Ramos (cell line): ENCODE results near the gene CAV2.

Experiments used
- in situ Hi-C: fragments of 300-500 bp; cut with MboI; formaldehyde crosslinking; loops from one replicate; pipeline ENCODE4 v1.14.3; 2022; ENCODE audit warnings: low sequenced_read_pairs; ENCODE audit not compliant: unreplicated experiment

Gene CAV2

DNA sequence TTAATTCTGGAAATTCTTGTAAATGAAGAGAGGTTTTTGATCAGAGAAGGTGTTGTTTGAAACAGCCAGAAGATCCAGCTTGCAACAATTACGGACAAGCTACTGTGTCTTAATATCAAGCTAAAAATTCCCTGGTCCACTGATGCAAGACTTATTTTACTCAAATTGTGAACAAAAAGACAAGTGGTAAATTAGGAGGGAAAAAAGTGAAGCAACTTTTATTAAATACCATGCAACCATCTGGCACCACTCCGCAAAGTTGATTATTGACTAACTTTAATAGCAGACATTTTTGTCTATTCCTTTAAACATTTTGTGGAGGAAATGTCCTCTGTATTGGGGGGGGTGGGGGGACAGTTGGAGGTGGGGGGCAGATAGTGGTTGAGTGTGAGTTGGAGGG lies 5.1 kb upstream of the CAV2 start:
- in situ Hi-C loops = no loop called here

DNA sequence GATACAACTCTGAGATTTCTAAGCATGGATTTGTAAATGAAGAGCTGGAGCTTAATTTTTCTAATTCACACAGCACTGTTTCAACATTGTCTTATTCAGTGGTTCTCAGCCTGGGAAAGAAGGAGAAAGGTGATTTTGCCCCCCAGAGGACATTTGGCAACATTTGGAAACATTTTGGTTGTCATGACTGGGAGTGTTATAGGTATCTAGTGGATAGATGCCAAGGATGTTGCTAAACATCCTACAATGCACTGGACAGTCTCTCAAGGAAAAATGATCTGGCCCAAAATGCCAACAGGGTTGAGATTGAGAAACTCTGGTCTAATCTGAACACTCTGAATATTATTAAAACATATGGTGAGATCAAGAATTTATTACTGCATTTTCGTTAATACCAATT lies 3.8 kb upstream of the CAV2 start:
- in situ Hi-C loops = no loop called here

DNA sequence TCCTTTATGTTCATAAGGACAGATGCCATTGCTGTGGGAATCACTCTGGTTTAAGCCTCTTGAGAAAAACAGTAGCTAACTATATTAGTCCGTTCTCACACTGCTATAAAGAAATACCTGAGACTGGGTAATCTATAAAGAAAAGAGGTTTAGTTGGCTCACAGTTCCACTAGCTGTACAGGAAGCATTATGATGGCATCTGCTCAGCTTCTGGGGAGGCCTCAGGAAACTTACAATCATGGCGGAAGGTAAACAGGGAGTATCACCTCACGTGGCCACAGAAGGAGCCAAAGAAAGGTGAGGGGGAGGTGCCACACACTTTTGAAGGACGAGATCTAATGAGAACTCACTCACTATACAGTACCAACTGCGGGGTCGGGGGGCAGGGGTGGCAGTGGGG lies 2.9 kb upstream of the CAV2 start:
- in situ Hi-C loops = no loop called here

DNA sequence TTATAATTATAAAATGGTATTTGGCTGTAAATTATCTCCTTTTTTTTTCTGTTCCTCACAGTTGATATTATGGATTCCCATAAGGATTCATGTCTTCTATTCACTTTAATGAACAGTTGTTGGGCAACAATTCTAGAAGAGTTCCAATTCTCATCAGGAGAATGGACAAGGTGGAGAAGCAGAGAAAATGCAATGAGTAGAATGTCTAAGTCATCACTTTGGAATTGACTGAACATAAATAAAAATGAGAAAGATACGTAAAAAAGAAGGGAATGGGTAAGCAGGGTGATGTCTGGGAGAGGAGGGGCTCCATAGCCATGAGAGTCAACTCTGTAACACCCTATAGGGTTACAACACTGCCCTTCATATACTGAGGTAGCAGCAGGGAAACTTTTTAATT lies 1.8 kb upstream of the CAV2 start:
- in situ Hi-C loops = no loop called here

DNA sequence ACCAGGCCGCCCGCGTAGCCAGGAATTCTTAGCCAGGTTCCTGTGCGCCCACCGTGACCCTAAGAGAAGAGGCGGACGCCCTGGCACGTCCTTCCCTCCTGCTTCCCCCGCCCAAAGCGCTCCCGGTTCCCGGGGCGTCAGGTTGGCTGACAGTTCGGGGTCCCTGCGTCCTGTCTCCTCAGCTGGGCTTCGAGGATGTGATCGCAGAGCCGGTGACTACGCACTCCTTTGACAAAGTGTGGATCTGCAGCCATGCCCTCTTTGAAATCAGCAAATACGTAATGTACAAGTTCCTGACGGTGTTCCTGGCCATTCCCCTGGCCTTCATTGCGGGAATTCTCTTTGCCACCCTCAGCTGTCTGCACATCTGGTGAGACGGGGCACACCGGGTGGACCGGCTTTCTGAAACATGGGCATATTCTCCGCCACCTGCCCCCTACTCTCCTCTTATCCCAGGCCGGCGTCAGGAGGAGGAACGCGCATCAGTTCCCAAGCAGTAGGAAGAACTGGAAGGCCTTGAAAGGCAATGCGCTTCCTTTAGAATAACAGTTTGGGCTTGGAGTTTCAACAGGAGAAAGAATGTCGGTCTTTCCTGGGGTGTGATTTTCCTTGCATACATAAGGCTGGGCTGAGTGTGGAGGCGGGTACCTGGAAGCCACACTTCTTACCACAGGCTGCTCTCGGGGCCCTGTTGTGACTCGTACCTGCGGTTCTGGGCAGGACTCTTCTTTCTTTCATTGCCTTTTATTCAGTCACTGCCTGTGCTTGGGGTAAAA lies 728 bp downstream of the CAV2 start:
- in situ Hi-C loops = no loop called here

DNA sequence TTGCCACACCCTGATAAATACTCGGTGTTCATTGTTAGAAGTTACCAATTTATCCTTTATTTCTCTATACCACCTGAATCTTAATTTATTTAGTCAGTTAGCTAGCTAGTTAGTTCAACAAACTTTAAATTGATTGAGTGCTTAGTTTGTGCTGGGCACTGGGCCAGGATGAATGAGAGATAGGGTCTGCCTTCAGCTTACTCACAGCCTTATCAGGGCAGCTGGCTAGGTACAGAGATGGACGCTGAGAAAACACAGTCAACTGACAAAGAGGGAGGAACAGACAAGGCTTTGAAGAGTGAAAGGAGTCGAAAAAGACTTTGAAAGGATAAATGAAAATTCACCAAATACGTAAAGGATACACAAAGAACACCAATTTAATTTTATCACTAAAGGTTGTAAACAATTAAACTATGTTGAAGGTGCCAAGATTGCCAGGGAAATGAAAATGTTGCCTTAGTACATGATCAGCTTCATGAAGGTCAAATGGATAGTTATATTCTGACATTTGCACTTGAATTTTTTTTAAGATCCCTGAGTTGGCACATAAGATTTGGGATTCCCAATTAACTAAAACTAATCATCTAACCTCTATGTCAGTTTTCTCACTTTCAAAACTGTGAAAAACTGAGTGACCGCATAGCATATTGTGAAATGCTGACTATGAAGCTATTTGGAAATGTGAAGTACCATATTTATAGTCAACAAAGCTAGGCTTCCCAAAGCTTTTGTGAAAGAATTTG lies 2.1 kb downstream of the CAV2 start:
- in situ Hi-C loops = no loop called here

DNA sequence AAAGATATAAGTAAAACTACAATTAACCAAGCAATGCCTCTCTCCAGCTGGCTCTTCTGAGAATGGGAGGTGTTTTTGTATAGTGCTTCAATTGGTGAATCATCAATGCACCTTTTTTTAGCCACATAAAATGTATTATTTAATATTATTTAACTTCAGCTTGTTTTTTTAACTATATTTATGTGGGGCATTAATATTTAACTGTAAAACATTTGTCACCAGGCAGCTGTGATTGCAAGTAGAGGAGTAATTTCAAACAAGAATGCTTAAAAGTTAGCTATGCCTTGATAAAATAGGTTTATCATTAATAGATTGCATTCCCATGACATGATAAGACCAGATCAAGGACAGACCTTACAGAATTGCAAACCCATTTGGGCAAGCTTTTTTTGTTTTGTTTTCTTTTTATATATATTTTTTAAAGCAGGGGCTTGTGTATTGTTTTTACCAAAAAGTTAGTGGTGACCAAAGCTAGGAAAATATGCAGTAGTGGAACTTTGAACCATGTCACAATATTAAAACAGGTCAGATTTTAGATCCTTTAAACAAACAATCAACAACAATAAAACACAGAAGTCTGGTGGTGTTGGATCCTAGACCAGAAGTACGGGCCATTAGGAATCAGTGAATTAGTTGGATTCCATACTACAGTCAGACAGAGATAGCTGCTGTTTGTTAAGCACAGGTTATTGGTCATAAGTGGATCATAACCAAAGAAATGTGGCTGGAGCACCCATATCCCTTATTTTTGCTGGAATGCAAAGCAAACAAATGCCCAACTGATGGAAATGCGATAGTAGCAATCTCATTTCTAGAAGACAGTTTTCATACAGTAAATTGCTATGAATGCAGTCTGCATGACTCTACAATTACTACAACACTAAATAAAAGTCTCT lies 2.9 kb downstream of the CAV2 start:
- in situ Hi-C loops = no loop called here

DNA sequence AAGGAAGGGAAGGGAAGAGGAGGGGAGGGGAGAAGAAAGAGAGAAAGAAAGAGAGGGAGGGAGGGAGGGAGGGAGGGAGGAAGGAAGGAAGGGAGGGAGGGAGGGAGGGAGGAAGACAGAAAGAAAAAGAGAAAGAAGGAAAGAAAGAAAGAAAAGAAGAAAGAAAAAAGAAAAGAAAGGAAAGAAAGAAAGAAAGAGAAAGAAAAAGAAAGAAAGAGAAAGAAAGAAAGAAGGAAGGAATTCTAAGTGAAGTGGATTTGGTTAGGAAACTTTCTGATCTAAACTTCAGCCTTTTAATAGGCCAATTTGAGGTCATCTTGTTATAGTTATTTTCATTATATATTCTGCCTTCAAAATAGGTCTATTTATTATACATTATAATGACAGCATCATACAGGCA lies 4.3 kb downstream of the CAV2 start:
- in situ Hi-C loops = no loop called here

DNA sequence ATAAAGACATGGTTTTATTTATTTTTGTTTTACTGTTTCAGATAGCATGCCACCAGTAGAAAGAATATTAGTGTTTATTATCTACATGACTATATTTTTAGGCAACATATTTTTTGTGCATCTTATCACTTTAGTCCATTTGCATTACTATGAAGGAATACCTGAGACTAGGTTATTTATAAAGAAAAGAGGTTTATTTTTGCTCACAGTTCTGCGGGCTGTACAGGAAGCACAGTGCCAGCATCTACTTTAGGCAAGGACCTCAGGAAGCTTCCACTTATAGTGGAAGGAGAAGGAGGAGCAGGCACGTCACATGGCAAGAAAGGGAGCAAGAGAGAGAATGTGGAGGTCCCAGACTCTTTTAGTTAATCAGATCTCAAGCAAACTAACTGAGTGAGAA lies 5.7 kb downstream of the CAV2 start:
- in situ Hi-C loops = no loop called here

DNA sequence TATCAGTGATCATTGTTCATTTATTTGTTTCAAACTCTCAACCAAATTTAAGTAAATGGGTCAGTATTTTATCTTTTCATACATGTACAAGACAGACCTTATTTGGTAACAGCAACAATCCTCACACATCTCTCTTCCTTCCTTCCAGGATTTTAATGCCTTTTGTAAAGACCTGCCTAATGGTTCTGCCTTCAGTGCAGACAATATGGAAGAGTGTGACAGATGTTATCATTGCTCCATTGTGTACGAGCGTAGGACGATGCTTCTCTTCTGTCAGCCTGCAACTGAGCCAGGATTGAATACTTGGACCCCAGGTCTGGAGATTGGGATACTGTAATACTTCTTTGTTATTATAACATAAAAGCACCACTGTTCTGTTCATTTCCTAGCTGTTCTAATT lies 6.3 kb downstream of the CAV2 start:
- in situ Hi-C loops = no loop called here

DNA sequence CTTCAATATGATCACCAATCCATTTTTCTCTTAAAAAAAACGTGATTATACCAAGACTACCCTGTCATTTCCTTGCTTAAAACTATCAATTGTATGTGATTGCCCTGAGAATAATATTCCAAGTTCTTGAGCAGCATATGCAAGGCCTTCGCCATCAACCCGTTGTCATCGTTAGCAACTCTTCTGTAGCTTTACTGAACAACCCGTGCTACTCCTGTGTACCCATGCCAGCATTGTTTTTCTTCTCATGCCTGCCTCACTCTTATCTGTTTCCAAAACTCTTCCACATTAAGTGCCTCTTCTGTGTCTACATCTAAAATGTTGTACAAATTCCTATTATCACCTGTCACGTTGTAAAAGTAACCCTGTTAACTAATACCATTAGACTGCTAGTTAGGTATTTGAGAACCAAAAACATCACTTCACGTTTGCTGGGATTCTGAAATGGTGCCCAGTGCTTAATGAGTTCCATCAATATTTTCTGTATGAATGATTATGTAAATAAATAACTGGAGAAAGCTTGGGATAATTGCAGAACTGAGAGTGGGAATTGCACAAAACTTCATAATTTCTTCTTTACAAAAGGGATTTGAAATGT lies 10.5 kb downstream of the CAV2 start:
- in situ Hi-C loops = no loop called here

DNA sequence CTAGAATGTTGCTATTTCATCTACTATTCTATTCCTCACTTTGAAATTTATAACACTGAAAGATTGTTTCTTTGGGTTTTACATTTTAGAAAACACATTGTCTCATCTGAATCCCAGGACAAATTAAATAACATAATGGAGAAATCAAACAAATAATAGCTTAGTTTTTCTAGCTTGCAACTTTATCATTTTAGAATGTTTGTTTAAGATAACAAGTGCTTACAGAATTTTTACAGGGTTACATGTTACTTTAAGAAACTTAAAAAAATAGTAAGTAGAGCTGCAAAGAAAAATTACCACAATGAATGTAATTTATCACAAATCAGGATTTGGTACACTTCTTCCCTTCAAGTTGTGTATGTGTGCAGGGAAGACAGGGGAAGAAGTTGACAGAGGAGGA lies 11.3 kb downstream of the CAV2 start:
- in situ Hi-C loops = no loop called here

DNA sequence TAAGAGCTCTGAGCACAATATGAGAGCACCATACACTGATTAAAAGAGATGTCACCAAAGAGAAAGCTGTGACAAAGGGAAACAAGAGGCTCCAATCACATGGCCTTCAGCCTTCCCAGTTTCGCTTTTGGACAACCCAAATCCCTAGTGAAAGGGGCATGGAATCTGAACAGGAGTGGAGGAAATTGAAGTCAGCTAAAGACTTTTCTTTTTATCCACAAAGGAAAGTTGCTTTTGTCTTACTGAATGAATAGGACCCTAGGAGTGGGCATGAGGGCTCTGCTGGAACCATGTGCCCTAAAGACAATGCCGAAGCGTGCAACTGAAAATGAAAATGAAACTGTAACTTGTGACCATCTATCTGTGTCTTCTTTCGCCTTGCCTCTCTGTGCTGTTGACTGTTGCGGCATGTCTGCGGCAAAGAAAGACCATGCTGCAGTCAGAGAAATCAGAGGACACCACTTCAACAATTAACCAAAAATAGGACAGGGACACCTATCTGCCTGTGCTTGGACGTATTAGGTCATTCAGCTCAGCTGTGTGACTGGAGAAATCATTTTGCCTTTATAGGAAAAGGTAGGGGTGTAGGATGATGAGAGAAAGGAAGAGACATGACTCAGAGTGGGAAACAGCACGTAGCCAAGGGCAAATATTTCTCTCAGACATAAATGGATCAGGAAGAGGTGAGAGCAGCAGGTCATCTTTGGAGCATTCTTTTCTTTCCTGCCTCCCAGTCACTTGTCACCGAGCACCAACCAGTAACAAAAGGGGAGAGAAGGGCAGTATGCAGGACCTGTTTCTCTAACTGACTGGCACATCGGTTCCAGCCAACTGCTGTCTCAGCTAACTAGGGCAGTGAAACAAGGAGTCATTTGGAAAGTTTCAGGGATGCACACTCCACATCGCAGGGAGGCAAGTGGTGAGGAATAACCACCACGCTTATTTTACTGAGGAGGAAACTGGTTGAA lies 12.3 kb downstream of the CAV2 start:
- in situ Hi-C loops = no loop called here

DNA sequence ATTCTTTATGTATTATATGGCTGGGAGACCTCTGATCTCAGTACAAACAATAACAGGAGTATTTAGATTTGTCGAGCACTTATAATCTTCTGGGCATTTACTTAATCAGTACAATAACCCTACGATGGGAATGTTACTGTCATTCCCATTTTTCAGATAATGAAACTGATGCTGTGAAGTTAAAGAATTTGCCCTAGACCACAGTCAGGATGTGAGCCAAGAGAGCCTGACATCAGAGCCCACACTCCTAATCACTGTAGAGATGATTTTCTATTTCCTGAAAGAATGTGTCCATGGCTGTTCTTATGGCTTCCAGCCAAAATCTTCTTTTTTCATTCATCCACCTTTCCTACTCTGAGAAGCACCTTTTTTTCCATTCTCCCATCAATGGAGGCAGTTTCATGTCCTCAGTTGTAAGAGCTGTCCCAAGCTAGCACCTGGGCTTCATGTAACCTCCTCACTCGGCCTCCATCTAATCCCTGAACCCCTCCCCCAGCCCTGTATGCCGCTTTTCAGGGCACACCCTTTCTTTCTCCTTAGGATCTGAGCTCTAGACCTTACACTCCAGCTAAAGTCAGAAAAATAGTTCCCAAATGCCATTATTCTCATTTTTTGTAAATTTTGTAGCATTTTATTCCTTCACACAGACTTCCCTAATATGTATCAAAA lies 13.1 kb downstream of the CAV2 start:
- in situ Hi-C loops = no loop called here

DNA sequence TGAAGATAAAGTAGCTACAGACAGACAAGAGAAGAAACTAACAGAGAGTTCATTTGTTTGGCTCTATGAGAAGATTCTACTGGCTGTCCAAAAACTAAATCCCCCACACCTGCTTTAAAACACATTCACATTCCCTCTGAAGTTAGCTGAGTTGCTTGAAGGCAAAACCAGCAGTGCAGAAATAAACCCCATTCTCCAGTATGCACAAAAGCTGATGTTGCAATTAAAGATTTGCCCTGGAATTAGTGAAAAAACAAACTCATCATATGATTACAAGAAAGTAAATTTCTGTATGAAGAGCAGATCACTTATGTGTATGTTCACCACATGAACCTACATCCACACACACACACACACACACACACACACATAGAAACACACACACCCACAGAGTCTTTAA lies 16.0 kb downstream of the CAV2 start:
- in situ Hi-C loops = no loop called here

DNA sequence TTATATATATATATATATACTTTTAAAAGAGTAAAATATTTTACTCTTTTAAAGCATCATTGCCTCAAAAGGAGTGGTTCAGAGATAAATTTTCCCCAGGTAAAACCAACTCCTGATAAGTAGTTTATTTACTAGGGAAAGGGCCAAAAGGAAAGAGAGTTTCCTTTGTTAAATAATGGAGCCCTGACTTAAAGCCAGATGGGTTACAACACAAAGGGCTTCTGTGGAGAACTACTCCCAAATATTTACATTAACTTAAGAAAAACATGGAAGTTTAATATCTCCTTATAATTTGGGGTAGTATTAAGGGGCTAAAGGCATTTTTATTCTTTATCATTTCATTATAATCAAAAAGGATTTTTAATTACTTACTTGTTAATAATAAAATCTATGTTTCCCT lies 16.8 kb downstream of the CAV2 start:
- in situ Hi-C loops = no loop called here

DNA sequence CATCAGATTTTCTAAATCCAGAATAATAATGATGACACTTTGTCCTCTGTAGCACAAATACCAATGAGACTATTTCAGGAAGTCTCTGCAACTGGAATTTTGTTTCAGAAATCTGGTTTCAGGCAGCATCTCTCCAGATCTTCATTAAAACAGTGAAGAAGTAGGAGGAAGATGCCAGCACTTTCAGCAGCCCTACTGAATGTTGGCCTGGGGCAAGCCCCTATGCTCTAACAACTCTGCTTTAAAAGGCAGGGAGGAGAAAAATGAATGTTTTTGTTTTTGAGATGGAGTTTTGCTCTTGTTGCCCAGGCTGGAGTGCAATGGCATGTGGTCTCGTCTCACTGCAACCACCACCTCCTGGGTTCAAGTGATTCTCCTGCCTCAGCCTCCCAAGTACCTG lies 18.1 kb downstream of the CAV2 start:
- in situ Hi-C loops = no loop called here

DNA sequence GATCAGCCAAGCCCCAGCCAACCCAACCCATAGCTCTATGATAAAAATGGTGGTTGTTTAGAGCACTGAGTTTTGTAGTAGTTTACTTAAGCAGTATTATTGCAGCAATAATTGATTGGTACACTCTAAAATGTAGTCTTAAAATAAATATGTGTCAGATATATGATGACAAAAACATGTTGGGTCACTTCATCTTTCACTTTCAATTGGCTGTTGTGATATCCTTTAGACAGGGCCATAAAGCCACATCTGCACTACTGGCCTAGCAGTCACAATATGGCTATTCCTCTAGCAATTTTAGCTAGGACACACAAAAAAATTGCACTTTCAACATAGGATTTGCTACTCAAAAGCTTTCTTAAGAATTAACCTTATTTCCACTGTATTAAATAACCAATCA lies 19.4 kb downstream of the CAV2 start:
- in situ Hi-C loops = no loop called here

DNA sequence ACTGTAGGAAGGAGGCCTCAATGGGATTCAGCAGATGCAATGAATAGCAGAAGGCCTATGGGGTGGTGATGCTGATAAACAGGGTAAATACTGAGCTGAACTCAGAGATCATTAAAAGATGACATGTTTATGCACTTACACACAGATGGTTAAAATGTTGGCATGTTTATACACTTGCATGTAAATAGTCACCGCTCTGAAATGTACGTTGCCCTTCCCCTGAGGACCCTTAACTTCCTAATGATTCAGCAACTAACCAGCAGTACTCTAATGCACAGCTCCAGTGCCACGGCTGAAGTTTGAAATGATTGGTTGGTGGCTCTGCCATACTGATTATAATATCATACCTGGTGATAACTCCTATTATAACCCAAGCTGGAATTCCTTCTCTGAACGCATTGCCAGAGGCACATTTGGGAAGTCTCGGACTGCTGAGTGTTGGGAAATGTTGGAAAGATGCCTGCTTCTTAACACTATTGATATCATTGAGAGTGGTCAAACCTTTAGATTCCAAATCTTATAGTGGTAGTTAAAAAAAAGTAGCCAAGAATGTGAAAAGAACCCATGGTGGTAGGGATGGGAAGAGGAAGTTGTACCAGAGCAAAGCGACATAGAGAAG lies 21.6 kb downstream of the CAV2 start:
- in situ Hi-C loops = no loop called here
